Measurements from ENCODE around the gene OR10G3. TPM values are rescaled to one million over a fixed set of nuclear protein-coding genes. Genes with fewer than 3 reads are reported as not detected.
"Not testable (repeated sequence)": the region's sequence is repeated elsewhere in the genome, so short reads cannot be mapped to it uniquely, and the experiment has no call there.

Gene OR10G3
- total RNA-seq, 4 donors from 2014 or later, result not detected

- Histone ChIP-seq H3K4me1 (peaks cover 0 to 19% (median 15%) of the 10 kb centered on the region in 4 donors), H3K27ac (replicated peaks in 1 of 4) (no peak overlapping the region), H3K4me3 (no peak overlapping the region), H3K9me3 (no peaks in the 10 kb centered on the region), H3K27me3 (no peaks in the 10 kb centered on the region), H3K36me3 (no peaks in the 10 kb centered on the region)
- WGBS, result 87% methylated on average over 8 of the region's 8 CpGs
- intact Hi-C loops (cut with DNase I), result no loop called here
- no peak for DNase-seq (ENCODE audit: extremely low spot score)
- TF ChIP-seq EP300 (IDR thresholded peaks at IDR 0.05) (no peak), POLR2A (IDR thresholded peaks at IDR 0.05; ENCODE audit: low read depth) (no peak), CTCF (IDR thresholded peaks at IDR 0.05) (no peak), POLR2AphosphoS5 (IDR thresholded peaks at IDR 0.05) (no peak)
These were observed 21.1 kb downstream of the OR10G3 start for GRCh38 chr14:21558703-21559170.

GRCh38 chr14:21557084-21557901, 22.6 kb downstream of the OR10G3 start:
- Histone ChIP-seq H3K4me3 (peak overlapping the region; percentile 37 to 48 (median 41)), H3K36me3 (no peaks in the 10 kb centered on the region), H3K4me1 (peaks cover 0 to 19% (median 15%) of the 10 kb centered on the region in 4 donors), H3K27ac (replicated peaks in 1 of 4) (peak overlapping the region; percentile 70 to 77 (median 74)), H3K9me3 (no peaks in the 10 kb centered on the region), H3K27me3 (no peaks in the 10 kb centered on the region)
- DNase-seq (ENCODE audit: extremely low spot score), result peak; percentile 95
- peak; percentile 65 to 79 (median 65) for TF ChIP-seq CTCF (IDR thresholded peaks at IDR 0.05)
- no peak for TF ChIP-seq EP300 (IDR thresholded peaks at IDR 0.05)
- peak; percentile 4 to 41 for TF ChIP-seq POLR2AphosphoS5 (IDR thresholded peaks at IDR 0.05)
- no peak for TF ChIP-seq POLR2A (IDR thresholded peaks at IDR 0.05; ENCODE audit: low read depth)
- intact Hi-C loops (cut with DNase I), result loop anchor here (1.0 to 2.0 kb wide), 2 partner anchors 59 to 100 kb away; partner anchors contain the start of gene CHD8
- WGBS, result 7% methylated on average over 11 of the region's 11 CpGs

GRCh38 chr14:21556378-21557083, 23.3 kb downstream of the OR10G3 start:
- Histone ChIP-seq H3K27me3 (no peaks in the 10 kb centered on the region), H3K36me3 (no peaks in the 10 kb centered on the region), H3K4me1 (peaks cover 0 to 19% (median 15%) of the 10 kb centered on the region in 4 donors), H3K9me3 (no peaks in the 10 kb centered on the region), H3K27ac (replicated peaks in 1 of 4) (peak overlapping the region; percentile 70 to 77 (median 74)), H3K4me3 (no peak overlapping the region)
- intact Hi-C loops (cut with DNase I), result loop anchor here (1.0 to 2.0 kb wide), 2 partner anchors 58 to 100 kb away; partner anchors contain the start of gene CHD8
- TF ChIP-seq CTCF (IDR thresholded peaks at IDR 0.05), result no peak
- no peak for TF ChIP-seq POLR2AphosphoS5 (IDR thresholded peaks at IDR 0.05)
- WGBS, result 68% methylated on average over 5 of the region's 5 CpGs
- no peak for DNase-seq (ENCODE audit: extremely low spot score)

GRCh38 chr14:21553266-21553665, 26.6 kb downstream of the OR10G3 start:
- intact Hi-C loops (cut with DNase I), result no loop called here
- Histone ChIP-seq H3K36me3 (no peaks in the 10 kb centered on the region), H3K27me3 (no peaks in the 10 kb centered on the region), H3K4me3 (no peak overlapping the region), H3K27ac (replicated peaks in 1 of 4) (no peak overlapping the region), H3K4me1 (peaks cover 0 to 16% (median 14%) of the 10 kb centered on the region in 4 donors), H3K9me3 (no peaks in the 10 kb centered on the region)
- TF ChIP-seq EP300 (IDR thresholded peaks at IDR 0.05), result no peak
- no peak for TF ChIP-seq CTCF (IDR thresholded peaks at IDR 0.05)
- TF ChIP-seq POLR2AphosphoS5 (IDR thresholded peaks at IDR 0.05), result no peak
- TF ChIP-seq POLR2A (IDR thresholded peaks at IDR 0.05; ENCODE audit: low read depth), result no peak
- WGBS, result 89% methylated on average over 3 of the region's 3 CpGs
- no peak for DNase-seq (ENCODE audit: extremely low spot score)

- H3K27ac ChIP-seq (replicated peaks in 1 of 4); H3K36me3 ChIP-seq; H3K4me1 ChIP-seq; DNase-seq (ENCODE audit: extremely low spot score); H3K4me3 ChIP-seq; H3K9me3 ChIP-seq; intact Hi-C loops (cut with DNase I): not testable (repeated sequence)
- peaks cover 0 to 18% (median 0%) of the 10 kb centered on the region in 4 donors for H3K27me3 ChIP-seq
- WGBS, result 95% methylated on average over 7 of the region's 7 CpGs
These were observed 35.3 kb downstream of the OR10G3 start for GRCh38 chr14:21544588-21544987.
